GM12878 (cell line): ENCODE results near the gene FCRLB. TPM values are rescaled to one million over a fixed set of nuclear protein-coding genes. Genes with fewer than 3 reads are reported as not detected.

Experiments used
- ATF2 ChIP-seq: IDR thresholded peaks from 2 replicates; pipeline ENCODE4 v1.6.1; 2012; ENCODE audit warnings: low read length, inconsistent platforms
- BCL3 ChIP-seq: IDR thresholded peaks from 2 replicates; pipeline ENCODE4 v1.6.1; 2011; ENCODE audit warnings: borderline replicate concordance, low read depth, mild to moderate bottlenecking, moderate library complexity, low read length; ENCODE audit not compliant: insufficient read depth, poor library complexity, severe bottlenecking
- FOXK2 ChIP-seq: fragments of 450-650 bp; IDR thresholded peaks from 2 replicates; pipeline ENCODE4 v1.6.1; 2017; ENCODE audit warnings: mild to moderate bottlenecking, moderate library complexity
- HDAC2 ChIP-seq: fragments of 200-600 bp; sonication (generic); IDR thresholded peaks from 2 replicates; pipeline ENCODE4 v1.6.1; 2017
- MXI1 ChIP-seq: fragments of 150-350 bp; IDR thresholded peaks from 2 replicates; pipeline ENCODE4 v1.6.1; 2011; ENCODE audit warnings: low read depth, mild to moderate bottlenecking, inconsistent platforms, low read length, improper control_type of control experiment
- NFYB ChIP-seq: IDR thresholded peaks from 2 replicates; pipeline ENCODE4 v1.6.1; 2011; ENCODE audit warnings: low read depth, mild to moderate bottlenecking, low read length, improper control_type of control experiment, moderate library complexity; ENCODE audit not compliant: insufficient read depth
- PML ChIP-seq: IDR thresholded peaks from 2 replicates; pipeline ENCODE4 v1.6.1; 2012; ENCODE audit warnings: low read length, inconsistent platforms
- PRDM15 ChIP-seq: fragments of 450-650 bp; formaldehyde crosslinking; IDR thresholded peaks from 2 replicates; pipeline ENCODE4 v1.4.0; 2020; ENCODE audit warnings: mild to moderate bottlenecking, moderate library complexity
- RELA ChIP-seq: fragments of 450-650 bp; IDR thresholded peaks from 2 replicates; pipeline ENCODE4 v1.8.0; 2014; ENCODE audit warnings: borderline replicate concordance; ENCODE audit not compliant: partially characterized antibody
- SIN3A ChIP-seq: IDR thresholded peaks from 2 replicates; pipeline ENCODE4 v1.6.1; 2012; ENCODE audit warnings: low read depth, low read length, improper control_type of control experiment
- SIX5 ChIP-seq: IDR thresholded peaks from 2 replicates; pipeline ENCODE4 v1.6.1; 2011; ENCODE audit warnings: mild to moderate bottlenecking, low read depth, low read length, moderate library complexity; ENCODE audit not compliant: severe bottlenecking
- SKIL ChIP-seq: fragments of 450-650 bp; IDR thresholded peaks from 2 replicates; pipeline ENCODE4 v1.6.1; 2017; ENCODE audit warnings: mild to moderate bottlenecking, low read depth, inconsistent platforms; ENCODE audit not compliant: poor library complexity, severe bottlenecking
- TAF1 ChIP-seq: IDR thresholded peaks from 2 replicates; pipeline ENCODE4 v1.6.1; 2011; ENCODE audit warnings: mild to moderate bottlenecking, low read depth, low read length, borderline replicate concordance
- ZNF592 ChIP-seq: fragments of 450-650 bp; IDR thresholded peaks from 2 replicates; pipeline ENCODE4 v1.6.1; 2017; ENCODE audit warnings: mild to moderate bottlenecking, moderate library complexity
- ZZZ3 ChIP-seq: IDR thresholded peaks from 2 replicates; pipeline ENCODE4 v1.6.1; 2011; ENCODE audit warnings: low read depth; ENCODE audit not compliant: control insufficient read depth, insufficient read length
- polyA plus RNA-seq, 11 experiments: library from polyadenylated mRNA; depleted of rRNA in 4 of 11; unstranded in 6 of 11; stranded (reverse) in 5 of 11; fragments of >200 nt; fragmentation: Nextera tagmentation in 4 of 11; fragmentation: Illumina TruSeq in 1 of 11; extraction: Ambion mirVana in 4 of 11; extraction: Trizol in 1 of 11; gene quantifications; 1 replicate in 1 of 11; 2 replicates in 10 of 11; pipeline versions ENCODE4 v1.2.1 to v1.2.3, GENCODE V29; 2011 to 2016; ENCODE audit warnings: inconsistent platforms in 2 of 11, missing spikeins in 2 of 11, low read depth in 1 of 11
- total RNA-seq, 4 experiments: library from RNA; depleted of rRNA in 3 of 4; stranded (reverse); fragments of >200 nt in 3 of 4; fragmentation: Illumina TruSeq in 1 of 4; extraction: Trizol in 1 of 4; gene quantifications; 2 replicates each; pipeline versions ENCODE4 v1.2.1 to v1.2.3, GENCODE V29; 2013 to 2021

The FCRLB gene
- total and polyA plus RNA-seq, 10 of the 15 experiments (the other 5 are each of a cell fraction or from before 2014, with no cell fraction given) = 0.55 to 11.7 (median 5.6) TPM

GRCh38 chr1:161766102-161766981 is 45.0 kb downstream of the FCRLB start, which contains the start of gene ATF6 (continued):
- peak; percentile 89; the same call in 1 of the 2 replicates for TF ChIP-seq TAF1
- peak; percentile 65; the same call in 1 of the 2 replicates for TF ChIP-seq FOXK2
- TF ChIP-seq SIN3A = no peak
- TF ChIP-seq PRDM15 (CRISPR knock-in tag) = no peak
- peak; percentile 59 for TF ChIP-seq SIX5
- 0 out of 2 replicates have a peak, but pooled peaks have one; percentile 14 for TF ChIP-seq ZNF592
- TF ChIP-seq ATF2 = peak; percentile 62
- TF ChIP-seq HDAC2 = no peak
- no peak for TF ChIP-seq ZZZ3
- TF ChIP-seq MXI1 = no peak
- TF ChIP-seq SKIL = peak; percentile 79
- TF ChIP-seq PML = peak; percentile 93
- peak; percentile 28 for TF ChIP-seq RELA
- TF ChIP-seq BCL3 = no peak
- no peak for TF ChIP-seq NFYB
